Heart right ventricle (tissue), 16 donors: ENCODE results near the gene STRIP2. TPM values are rescaled to one million over a fixed set of nuclear protein-coding genes. Genes with fewer than 3 reads are reported as not detected.
"Not testable (repeated sequence)": the region's sequence is repeated elsewhere in the genome, so short reads cannot be mapped to it uniquely, and the experiment has no call there.

ENCODE experiments used
- ATAC-seq, 8 donors: fragments of 200-7000 bp; cut with Tn5 transposase; one replicate each; pipeline ENCODE4 v1.9.1; 2020; ENCODE audit warnings: mild to moderate bottlenecking in 8 of 8, moderate library complexity in 8 of 8, moderate number of reproducible peaks in 1 of 8
- DNase-seq, 2 donors: peaks; one replicate each; pipeline ENCODE4 v3.0.0-alpha.2; 2020
- H3K27ac ChIP-seq, 10 donors: fragments of 200-600 bp; sonication (generic) in 2 of 10; one replicate each; pipeline versions ENCODE4 v1.5.0 to v1.8.0; 2020 to 2022; ENCODE audit warnings: mild to moderate bottlenecking in 3 of 10
- H3K27me3 ChIP-seq, 7 donors: fragments of 200-600 bp; one replicate each; pipeline ENCODE4 v1.8.0; 2021 to 2022; ENCODE audit warnings: mild to moderate bottlenecking in 2 of 7
- H3K36me3 ChIP-seq, 9 donors: fragments of 200-600 bp; sonication (generic) in 1 of 9; one replicate each; pipeline versions ENCODE4 v1.5.0 to v1.8.0; 2020 to 2022; ENCODE audit warnings: mild to moderate bottlenecking in 2 of 9
- H3K4me1 ChIP-seq, 9 donors: fragments of 200-600 bp; sonication (generic) in 1 of 9; one replicate each; pipeline versions ENCODE4 v1.5.0 to v1.8.0; 2020 to 2022; ENCODE audit warnings: mild to moderate bottlenecking in 4 of 9
- H3K4me3 ChIP-seq, 10 donors: fragments of 200-600 bp; sonication (generic) in 2 of 10; one replicate each; pipeline versions ENCODE4 v1.5.0 to v1.8.0; 2020 to 2022; ENCODE audit warnings: mild to moderate bottlenecking in 7 of 10, moderate library complexity in 2 of 10
- H3K9me3 ChIP-seq, 11 donors: fragments of 200-600 bp in 10 of 11; sonication (generic) in 2 of 11; one replicate each; pipeline versions ENCODE4 v1.5.0 to v1.8.0; 2013 to 2022; ENCODE audit warnings: mild to moderate bottlenecking in 2 of 11, control low read depth in 1 of 11, moderate library complexity in 1 of 11
- WGBS, 2 donors: extraction: QIAGEN DNeasy Blood & Tissue Kit; methylation state at CpG; one replicate each; pipeline ENCODE4 v1.1.7; 2013; ENCODE audit warnings: inconsistent platforms in 1 of 2; 5-methylcytosine and 5-hydroxymethylcytosine counted together
- intact Hi-C, 10 donors: fragments of 100-400 bp; cut with DNase I; formaldehyde crosslinking; loops; one replicate each; pipeline versions ENCODE4 v1.11.1 to v1.14.2; 2022
- polyA plus RNA-seq, 2 donors: library from polyadenylated mRNA; stranded (reverse); fragments of 200-250 nt; gene quantifications; one replicate each; pipeline ENCODE4 v1.2.3, GENCODE V29; 2013
- total RNA-seq, 10 donors: library from RNA; stranded (reverse); fragmentation: NEBNext Ultra II Directional in 3 of 10; extraction: Animal tissue kit (Norgen Biotek cat#: 25700) in 3 of 10; gene quantifications; one replicate each; pipeline versions ENCODE4 v1.2.1 to v1.2.4, GENCODE V29; 2021 to 2023
- TF ChIP-seq, protein P1 (sequence below), 9 donors: fragments of 200-600 bp; sonication (generic) in 2 of 9; IDR thresholded peaks; one replicate each; pipeline versions ENCODE4 v1.5.0 to v1.8.0; 2021 to 2022; ENCODE audit warnings: antibody characterized with exemption in 9 of 9, mild to moderate bottlenecking in 5 of 9, moderate library complexity in 1 of 9
- donor health status: Arrhythmogenic right ventricular cardiomyopathy.
- donor health status: ischemic (EF 13 %, LVEDD 7.1; RV severe dilation, severe dysfunction).
- donor health status: healthy with polysubstance abuse.
- donor health status: DM: no; HTN: yes; CAD: no.
- donor health status: DM: no; HTN: no; CAD: no.
- donor health status: ischemic (EF 25% LVEDD 6.9; RV normal size, moderate dysfunction).
- donor health status: ischemic (EF 25% LVEDD 5.7; RV mildly dilated, moderate dysfunction).
- donor health status: healthy.
- donor health status: DM: yes; HTN: yes; CAD: no.
- donor health status: Ischemic cardiomyopathy.
- donor health status: ischemic (EF 35%, LVEDD 5.7; RV mildly dilated, moderate dysfunction).
- donor health status: nonischemic (EF 11% LVEDD 7.7; RV severe dilation, severe dysfunction).
- donor health status: DM: yes; HTN: yes; CAD: no.
- donor health status: PGD.
- donor health status: ischemic (EF 29% LVEDD 5.4; RV normal size, mild dysfunction).
- donor health status: nonischemic (EF 23%, LVEDD 6.1; RV moderate dilation, normal function).

Gene STRIP2
- total and polyA plus RNA-seq, 12 donors: 10.6 to 36.9 (median 20.8) TPM

DNA sequence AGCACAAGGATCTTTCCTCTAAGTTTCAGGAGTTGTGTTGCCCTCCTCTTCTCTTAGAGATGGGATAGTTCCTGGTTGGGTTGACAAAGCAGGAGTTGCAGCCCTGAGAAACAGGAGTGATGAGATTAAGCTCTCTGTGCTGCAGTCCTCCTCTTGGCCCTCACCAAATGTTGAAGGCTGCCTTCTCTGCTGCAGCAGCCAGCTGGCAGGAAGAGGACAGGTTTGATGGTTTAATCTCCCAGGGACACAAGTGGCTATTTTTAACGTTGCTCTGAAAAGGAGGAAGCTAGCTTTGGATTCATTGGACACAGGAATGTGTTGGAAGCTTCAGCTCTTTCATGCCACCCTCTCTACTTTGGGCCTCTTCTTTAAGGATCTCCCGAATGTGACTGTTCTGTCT, 9.4 kb downstream of the STRIP2 start:
- DNase-seq: peak; percentile 22 to 47
- TF ChIP-seq, protein P1, sequence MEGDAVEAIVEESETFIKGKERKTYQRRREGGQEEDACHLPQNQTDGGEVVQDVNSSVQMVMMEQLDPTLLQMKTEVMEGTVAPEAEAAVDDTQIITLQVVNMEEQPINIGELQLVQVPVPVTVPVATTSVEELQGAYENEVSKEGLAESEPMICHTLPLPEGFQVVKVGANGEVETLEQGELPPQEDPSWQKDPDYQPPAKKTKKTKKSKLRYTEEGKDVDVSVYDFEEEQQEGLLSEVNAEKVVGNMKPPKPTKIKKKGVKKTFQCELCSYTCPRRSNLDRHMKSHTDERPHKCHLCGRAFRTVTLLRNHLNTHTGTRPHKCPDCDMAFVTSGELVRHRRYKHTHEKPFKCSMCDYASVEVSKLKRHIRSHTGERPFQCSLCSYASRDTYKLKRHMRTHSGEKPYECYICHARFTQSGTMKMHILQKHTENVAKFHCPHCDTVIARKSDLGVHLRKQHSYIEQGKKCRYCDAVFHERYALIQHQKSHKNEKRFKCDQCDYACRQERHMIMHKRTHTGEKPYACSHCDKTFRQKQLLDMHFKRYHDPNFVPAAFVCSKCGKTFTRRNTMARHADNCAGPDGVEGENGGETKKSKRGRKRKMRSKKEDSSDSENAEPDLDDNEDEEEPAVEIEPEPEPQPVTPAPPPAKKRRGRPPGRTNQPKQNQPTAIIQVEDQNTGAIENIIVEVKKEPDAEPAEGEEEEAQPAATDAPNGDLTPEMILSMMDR (IDR thresholded peaks at IDR 0.05): no peak
- WGBS, 2 donors: 14 to 20% methylated on average over 2 of the region's 2 CpGs
- peaks cover 0 to 23% (median 11%) of the 10 kb centered on the region in 9 donors for H3K4me1 ChIP-seq
- peak; percentile 71 to 99 (median 94) for ATAC-seq
- intact Hi-C loops: loop anchor here in 1 of 10 donors (2.0 kb wide), 1 partner anchor 53 kb away; no protein-coding TSS in a partner anchor
- no peaks in the 10 kb centered on the region for H3K27me3 ChIP-seq
- no peak overlapping the region for H3K4me3 ChIP-seq
- H3K9me3 ChIP-seq: peaks cover 0 to 9% (median 4%) of the 10 kb centered on the region in 11 donors
- H3K36me3 ChIP-seq: peaks cover 0 to 14% (median 0%) of the 10 kb centered on the region in 9 donors
- H3K27ac ChIP-seq: peak overlapping the region in 9 of 10 donors; percentile 17 to 80 (median 67)

DNA sequence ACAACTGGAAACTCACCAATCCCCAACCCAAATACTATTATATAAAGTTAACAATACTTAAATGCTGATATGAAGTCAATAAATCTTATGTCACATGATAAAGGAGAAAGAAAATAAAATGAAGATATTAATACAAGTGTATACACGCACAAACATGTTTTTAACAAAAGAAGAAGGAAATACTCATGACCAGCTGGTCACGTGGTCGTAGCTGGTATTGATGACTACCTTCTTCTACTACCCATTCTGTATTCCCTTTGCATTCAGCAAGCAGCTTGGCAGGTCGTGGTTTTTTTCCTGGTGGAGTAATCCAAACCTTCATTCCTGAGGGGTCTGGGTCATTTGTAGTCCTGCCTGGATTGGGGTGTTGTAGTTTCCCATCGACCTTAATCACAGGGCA, 10.5 kb downstream of the STRIP2 start:
- Histone ChIP-seq H3K36me3 (peaks cover 0 to 15% (median 0%) of the 10 kb centered on the region in 9 donors), H3K4me1 (peaks cover 0 to 19% (median 11%) of the 10 kb centered on the region in 9 donors), H3K9me3 (peaks cover 0 to 17% (median 7%) of the 10 kb centered on the region in 11 donors), H3K27ac (peak overlapping the region in 1 of 10 donors; percentile 80)
- ATAC-seq, H3K27me3 ChIP-seq, H3K4me3 ChIP-seq, DNase-seq: not testable (repeated sequence)
- intact Hi-C loops: loop anchor here in 1 of 10 donors (2.0 kb wide), 1 partner anchor 54 kb away; no protein-coding TSS in a partner anchor
- 93 to 95% methylated on average over 5 of the region's 5 CpGs for WGBS, 2 donors

GRCh38 chr7:129446925-129447324, 12.7 kb downstream of the STRIP2 start:
- 31 to 39% methylated on average over 2 of the region's 2 CpGs for WGBS, 2 donors
- DNase-seq, ATAC-seq, intact Hi-C loops, H3K4me3 ChIP-seq, H3K27ac ChIP-seq, H3K27me3 ChIP-seq: not testable (repeated sequence)
- Histone ChIP-seq H3K36me3 (peaks cover 0 to 15% (median 0%) of the 10 kb centered on the region in 9 donors), H3K4me1 (peaks cover 0 to 19% (median 11%) of the 10 kb centered on the region in 9 donors), H3K9me3 (peaks cover 0 to 17% (median 7%) of the 10 kb centered on the region in 11 donors)

GRCh38 chr7:129447445-129447844, 13.2 kb downstream of the STRIP2 start:
- H3K4me1 ChIP-seq: peaks cover 0 to 19% (median 11%) of the 10 kb centered on the region in 9 donors
- peaks cover 0 to 15% (median 0%) of the 10 kb centered on the region in 9 donors for H3K36me3 ChIP-seq
- H3K27me3 ChIP-seq, H3K4me3 ChIP-seq, intact Hi-C loops, DNase-seq, H3K27ac ChIP-seq, ATAC-seq: not testable (repeated sequence)
- H3K9me3 ChIP-seq: peaks cover 0 to 17% (median 7%) of the 10 kb centered on the region in 11 donors
- WGBS, 2 donors: 98 to 99% methylated on average over 6 of the region's 6 CpGs

- Histone ChIP-seq H3K36me3 (peaks cover 0 to 15% (median 0%) of the 10 kb centered on the region in 9 donors), H3K9me3 (peaks cover 0 to 17% (median 7%) of the 10 kb centered on the region in 11 donors), H3K4me1 (peaks cover 3 to 24% (median 7%) of the 10 kb centered on the region in 9 donors)
- DNase-seq, intact Hi-C loops, H3K27ac ChIP-seq, H3K27me3 ChIP-seq, ATAC-seq, H3K4me3 ChIP-seq: not testable (repeated sequence)
- WGBS, 2 donors: 92 to 95% methylated on average over 2 of the region's 2 CpGs
Measured at GRCh38 chr7:129448608-129449007, 14.4 kb downstream of the STRIP2 start.

GRCh38 chr7:129450295-129450694, 16.1 kb downstream of the STRIP2 start:
- TF ChIP-seq, protein P1 (IDR thresholded peaks at IDR 0.05): no peak
- intact Hi-C loops: no loop called here
- peaks cover 0 to 15% (median 0%) of the 10 kb centered on the region in 9 donors for H3K36me3 ChIP-seq
- H3K9me3 ChIP-seq: peaks cover 0 to 17% (median 7%) of the 10 kb centered on the region in 11 donors
- no peak for DNase-seq
- ATAC-seq: no peak
- H3K4me3 ChIP-seq: no peak overlapping the region
- no peaks in the 10 kb centered on the region for H3K27me3 ChIP-seq
- no peak overlapping the region for H3K27ac ChIP-seq
- H3K4me1 ChIP-seq: peaks cover 3 to 26% (median 10%) of the 10 kb centered on the region in 9 donors
